ENCODE measurements around the gene SORCS2.

Gene SORCS2

DNA sequence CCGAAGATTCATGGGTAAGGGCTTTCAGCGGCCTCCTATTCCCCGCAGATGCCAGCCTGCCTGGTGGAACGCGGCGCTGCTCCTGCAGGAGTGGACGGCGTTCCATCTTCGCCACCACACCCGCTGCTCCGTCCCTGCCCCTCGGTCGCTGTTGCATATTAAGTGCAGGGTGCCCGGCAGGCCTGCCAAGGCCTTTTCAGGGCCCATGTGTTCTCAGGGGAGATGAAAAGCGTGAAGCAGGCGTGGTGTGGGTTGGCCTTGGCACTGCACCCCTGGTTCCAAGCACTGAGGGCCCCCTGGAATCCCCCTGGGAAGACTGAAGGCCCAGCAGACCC, 52.0 kb downstream of the SORCS2 start:
- no peak for DNase-seq (ENCODE audit: low spot score)

DNA sequence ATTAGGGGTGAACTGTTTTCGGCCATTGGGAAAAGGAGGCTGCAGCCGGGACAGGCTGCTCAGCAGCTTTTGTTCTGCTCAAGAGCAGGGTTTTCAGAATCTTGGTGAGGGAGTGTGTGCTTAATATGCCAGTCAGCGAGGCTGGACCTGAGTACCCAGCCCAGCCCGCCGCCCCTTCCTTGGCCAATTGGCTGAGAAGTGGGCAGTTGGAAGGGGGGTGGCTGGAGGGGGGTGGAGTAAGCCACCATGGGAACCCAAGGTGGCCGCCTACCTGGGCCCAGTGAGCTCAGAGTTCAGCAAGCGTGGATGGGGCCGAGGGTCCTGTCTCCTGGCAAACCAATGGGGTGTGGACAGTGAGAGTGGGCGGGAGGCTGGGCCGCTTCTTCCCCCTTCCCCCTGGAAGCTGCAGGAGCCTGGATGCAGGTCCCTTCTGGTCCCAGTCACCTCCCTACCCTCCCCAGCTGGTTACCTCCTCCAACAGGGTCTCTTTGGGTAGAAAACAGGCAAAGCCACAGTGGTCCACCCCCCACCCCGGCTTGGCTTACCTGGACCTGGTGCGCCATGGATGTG, 52.5 kb downstream of the SORCS2 start:
- DNase-seq (ENCODE audit: low spot score): no peak

DNA sequence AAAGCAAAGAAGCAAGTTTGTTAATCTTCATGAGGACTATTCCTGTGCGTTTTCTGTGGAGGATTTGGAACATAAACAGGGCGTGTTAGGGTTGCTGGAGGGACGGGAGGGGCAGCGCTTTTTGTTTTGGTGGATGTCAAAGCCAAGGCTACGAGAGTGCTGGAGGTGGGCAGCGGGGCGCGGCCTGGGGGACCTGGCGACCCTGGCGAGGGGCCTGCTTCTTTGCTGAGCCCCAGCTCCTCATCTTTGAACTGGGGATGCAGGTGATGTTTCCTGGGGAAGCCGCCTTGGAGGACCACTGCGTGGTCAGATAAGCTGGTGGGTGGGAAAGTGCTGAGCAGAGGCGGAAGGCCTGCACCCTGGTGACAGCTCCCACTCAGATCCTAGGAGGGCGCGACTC, 55.2 kb downstream of the SORCS2 start:
- no peak for DNase-seq (ENCODE audit: low spot score)

DNA sequence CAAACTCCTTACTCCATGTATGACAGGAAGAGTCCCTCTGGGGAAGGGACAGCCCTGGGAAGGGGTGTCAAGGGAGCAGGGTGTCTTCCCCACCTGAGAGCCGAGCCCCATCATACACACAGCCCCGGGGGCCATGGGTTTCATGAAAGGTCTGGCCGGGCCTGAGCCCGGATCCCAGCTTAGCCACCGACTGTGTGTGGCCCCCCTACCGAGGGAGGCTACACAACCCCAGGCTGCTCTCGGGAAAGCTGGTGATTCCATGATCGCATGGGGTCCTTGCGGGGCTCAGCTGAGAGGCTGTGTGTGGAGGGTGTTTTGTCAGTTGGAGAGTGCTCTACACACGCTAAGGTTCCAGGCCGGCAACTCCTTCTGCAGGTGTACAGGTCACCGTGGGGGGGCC, 55.6 kb downstream of the SORCS2 start:
- DNase-seq (ENCODE audit: low spot score): no peak

DNA sequence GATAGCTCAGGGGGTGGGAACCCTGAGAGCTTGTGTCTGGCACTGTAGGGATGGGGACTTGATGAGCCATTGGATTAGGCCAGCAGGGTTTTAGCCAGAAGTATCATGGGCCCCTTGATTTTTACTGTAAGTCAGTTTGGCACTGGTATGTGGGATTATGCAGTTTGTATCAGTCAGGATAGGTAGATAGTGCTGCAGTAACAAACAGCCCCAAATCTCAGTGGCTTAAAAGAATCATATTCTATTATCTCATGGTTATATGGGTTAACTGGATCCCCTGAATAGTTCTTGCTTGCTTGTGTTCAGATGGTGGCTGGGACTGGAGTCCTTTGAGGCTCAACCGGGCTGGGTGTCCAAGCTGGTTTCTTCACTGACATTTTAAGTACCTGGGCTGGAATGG, 56.5 kb downstream of the SORCS2 start:
- DNase-seq (ENCODE audit: low spot score): no peak

DNA sequence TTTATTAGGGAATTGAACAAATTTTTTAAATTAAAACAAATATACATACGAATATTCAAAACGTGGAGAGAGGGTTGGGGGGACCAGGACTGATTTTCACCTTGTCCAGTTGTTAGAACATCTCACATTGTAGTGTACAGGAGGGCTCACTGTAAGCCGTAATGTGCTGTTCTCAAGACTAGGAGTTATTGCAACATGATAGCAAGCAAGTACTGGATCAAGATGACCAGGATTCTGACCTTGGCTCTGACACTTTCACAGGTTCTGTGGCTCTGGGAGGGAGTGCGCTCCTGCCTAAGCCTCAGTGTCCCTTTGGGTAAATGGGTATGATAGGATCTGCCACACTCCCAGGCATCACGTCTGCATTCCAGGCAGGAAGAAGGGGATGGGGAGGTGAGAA, 59.0 kb downstream of the SORCS2 start:
- DNase-seq (ENCODE audit: low spot score): no peak

DNA sequence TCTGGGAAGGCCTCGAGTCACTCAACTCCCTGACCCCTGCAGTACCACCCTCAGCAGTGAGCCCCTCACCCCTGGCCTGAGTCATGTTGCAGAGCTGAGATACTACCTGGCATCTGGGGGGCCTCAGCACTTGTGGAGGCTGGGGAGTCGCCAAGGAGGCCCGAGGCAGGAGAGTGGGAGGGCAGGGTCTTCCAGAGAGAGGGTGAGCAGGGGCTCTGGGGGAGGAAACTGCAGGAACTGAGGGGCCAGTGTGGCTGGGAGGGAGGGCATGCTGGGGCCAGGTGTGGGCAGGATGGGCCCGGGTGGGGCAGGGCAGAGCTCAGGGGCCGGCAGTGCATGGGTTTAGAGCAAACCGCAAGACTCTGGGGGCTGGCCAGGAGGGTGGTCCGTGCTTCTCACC, 59.7 kb downstream of the SORCS2 start:
- no peak for DNase-seq (ENCODE audit: low spot score)

DNA sequence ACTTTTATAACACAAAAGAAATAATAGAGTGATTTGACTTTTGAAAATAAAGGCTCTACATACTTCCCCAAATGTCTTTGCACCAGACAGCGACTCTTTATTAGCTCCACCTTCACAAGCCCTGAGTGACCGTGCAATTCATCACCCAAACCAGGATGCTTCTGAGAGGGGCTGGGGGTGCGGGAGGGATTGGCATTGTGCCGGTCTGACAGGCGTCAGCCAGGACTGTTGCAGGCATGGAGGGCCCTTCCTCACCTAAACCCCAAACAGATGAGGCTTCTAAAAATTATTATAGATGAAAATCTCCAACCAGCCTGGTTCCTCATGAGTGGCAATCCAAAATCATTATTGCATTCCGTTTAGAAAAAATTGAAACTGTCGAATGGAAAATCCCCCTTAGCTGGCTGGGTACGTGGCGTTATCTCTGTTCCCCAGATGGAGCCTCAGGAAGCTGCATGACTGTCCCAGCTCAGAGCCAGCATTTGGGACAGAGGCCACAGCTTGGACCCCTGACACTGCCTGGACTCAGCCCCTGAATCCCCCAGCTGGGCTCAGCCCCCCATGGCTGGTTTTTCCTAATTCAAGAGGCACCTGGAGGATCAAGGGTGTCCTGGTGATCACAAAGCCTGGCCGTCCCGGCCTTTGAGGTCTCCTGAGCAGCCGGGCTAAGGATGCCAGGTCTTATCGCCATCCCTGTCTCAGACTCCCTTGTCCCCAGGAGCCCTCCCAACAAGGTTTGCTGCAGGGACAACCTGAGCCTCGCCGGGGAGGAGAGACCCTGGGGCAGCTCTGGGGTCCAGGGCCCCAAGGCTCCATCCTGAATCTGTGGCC, 60.4 kb downstream of the SORCS2 start:
- DNase-seq (ENCODE audit: low spot score): no peak

DNA sequence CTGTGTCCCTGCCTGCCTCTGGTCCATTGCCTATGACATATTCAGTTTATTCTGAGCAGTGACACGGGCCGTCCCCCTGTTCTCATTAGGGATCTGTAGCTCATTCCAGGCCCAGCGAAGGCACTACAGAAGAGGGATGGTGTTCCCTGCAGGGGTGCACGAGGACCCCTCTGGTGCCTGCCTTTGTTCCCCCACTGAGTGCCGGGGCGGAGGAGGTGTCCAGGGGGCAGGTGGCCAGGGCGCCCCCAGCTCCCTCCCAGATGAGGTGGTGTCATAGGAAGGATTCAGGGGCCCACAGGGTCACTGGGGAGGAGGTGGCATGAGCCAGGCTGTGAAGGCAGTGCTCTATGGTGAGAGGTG, 61.0 kb downstream of the SORCS2 start:
- no peak for DNase-seq (ENCODE audit: low spot score)

DNA sequence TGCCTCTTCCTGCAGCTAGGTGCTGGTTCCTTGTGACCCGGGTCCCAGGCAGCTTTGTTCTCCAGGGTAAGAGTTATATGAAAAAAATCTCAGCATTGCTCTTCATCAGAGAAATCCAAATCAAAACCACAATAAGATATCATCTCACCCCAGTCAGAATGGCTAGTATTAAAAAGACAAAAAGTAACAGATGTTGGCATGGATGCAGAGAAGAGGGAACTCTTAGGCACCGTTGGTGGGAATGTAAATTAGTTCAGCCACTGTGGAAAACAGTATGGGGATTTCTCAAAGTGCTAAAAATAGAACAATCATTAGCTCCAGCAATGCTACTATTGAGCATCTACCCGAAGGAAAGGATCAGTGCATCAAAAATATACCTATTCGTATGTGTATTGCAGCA, 61.5 kb downstream of the SORCS2 start:
- DNase-seq (ENCODE audit: low spot score): no peak

DNA sequence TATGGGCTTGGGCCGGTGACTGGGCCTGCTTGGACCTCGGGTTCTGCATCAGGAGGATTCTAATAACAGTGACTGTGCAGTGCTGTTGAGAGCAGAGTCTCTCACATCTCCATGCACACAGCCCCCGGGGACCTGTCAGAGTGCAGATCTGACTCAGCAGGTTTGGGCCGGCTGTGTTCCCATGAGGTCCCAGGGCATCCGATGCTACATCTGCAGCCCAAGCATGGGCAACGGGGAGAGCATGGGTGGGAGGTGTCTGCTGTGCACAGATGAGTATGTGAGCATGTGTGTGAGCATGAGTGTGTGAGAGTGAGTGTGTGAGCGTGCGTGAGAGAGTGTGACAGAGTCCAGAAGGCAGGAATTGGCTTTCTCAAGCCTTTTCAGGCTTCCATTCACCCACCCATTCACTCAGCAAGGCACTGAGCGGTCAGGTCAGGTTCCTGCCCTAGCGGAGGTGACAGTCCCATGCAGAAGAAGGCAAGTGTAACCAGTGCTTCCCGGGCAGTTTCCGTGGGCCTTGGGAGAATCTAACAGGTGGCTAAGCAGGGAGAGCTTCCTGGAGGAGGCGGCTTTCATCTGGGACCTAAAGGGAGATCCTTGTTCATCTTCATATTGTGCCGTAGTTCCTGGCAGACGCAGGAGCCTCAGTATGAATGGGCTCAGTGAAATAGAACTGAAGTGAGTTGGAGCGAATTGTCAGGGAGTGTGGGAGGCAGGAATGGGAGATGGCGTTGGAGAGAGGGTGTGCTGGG, 62.6 kb downstream of the SORCS2 start:
- DNase-seq (ENCODE audit: low spot score): no peak

DNA sequence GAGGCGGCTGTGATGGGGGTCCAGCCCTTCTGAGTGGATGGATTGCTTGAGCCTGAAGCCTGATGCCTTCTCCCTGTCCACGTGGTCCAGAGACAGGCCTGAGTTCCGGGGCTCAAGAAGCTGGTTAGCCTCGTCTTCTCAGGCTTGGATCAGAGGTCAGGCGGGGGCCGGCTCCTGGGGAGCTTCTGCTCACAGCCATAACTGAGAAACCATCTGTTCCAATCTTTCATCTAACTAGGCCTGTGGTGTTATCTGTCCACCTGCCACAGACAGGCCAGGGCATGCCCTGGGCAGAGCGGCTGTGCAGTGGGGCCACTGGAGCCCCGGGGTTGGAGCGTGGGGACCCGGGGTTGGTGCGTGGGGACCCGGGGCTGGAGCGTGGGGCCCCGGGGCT, 63.1 kb downstream of the SORCS2 start:
- DNase-seq (ENCODE audit: low spot score): no peak

DNA sequence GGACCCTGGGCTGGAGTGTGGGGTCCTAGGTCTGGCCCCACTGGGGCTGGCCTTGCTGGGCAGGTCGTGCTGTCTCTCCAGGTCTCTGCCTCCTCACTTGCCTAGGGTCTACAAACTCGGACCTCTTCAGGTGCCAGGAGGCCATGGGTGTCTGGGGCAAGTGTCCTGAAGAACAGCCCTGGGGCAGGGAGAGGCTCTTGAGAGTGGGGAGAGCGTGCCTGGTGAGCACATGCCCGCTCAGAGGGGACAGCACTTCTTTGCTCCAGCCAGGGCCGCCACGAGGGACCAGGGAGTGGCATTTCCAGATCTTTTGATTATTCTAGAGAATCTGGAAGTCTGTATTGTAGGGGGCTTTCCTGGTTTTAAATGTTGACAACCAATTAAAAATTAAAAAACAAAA, 63.7 kb downstream of the SORCS2 start:
- no peak for DNase-seq (ENCODE audit: low spot score)

DNA sequence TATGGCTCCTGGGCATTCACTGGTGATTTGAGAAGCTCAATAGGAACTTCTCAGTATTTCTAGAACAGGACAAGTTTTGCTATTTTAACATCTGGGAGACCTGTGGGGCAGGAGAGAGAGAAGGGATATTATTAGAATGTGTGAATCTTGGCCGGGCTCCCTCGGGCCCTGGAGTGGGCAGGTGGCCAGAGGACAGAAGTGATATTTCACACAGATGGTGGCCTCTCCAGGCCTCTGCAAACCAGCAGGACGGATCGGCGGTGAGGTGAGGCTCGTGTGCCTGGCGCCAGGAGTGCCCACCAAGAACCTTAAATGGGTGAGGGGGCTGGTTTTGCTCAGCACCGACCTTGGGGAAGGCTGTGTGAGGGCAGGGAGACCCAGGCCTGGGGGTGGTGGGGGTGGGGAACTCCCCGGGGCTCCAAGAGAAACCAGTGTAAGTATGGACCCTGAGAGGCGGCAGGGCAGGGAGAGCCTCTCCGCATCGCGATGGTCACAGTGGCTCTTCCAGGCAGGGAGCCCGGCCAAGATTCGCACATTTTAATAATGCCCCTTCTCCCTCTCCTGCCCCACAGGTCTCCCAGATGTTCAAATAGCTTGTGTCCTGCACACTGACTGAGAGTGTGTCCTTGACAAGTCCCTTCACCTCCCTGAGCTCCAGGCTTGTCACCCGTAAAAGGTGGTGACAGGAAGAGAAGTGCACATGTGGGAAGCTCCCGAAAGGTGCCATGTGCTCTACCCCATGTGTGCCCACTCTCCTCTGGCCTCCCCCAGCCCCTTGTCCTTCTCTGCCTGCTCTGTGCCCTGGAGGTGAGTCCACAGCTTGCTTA, 64.9 kb downstream of the SORCS2 start:
- DNase-seq (ENCODE audit: low spot score): no peak

DNA sequence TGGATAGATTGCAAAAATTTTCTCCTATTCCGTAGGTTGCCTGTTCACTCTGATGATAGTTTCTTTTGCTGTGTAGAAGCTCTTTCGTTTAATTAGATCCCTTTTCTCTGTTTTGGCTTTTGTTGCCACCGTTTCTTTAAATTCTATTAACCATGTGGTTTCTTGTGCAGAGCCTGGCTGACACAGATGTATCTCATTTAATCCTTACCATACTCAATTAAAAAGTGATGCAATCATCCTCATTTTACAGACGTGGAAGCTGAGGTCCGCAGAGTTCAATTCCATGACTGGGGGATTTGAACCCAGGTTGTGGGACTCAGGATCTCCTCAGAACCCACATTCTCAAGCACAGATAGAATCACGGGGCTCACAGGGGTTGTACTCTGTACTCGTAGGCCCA, 66.7 kb downstream of the SORCS2 start:
- no peak for DNase-seq (ENCODE audit: low spot score)

DNA sequence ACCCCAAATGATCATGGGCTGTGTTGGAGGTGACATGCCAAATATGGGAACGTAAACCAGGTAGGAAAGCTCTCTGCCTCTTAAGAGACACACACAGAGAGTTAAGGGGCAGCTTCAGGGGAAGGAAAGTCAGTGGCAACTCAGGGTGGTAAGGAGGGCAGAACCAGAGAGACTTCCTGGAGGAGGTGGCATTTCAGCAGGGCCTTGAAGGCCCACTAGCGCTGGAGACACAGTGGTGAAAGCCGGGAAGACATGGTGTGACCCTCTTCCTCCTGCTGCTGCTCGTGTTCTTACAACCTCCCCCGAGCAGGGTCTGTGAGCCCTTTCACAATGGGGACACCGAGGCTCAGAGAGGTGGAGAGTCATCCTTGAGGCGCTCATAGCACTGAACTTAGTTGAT, 68.2 kb downstream of the SORCS2 start:
- no peak for DNase-seq (ENCODE audit: low spot score)

DNA sequence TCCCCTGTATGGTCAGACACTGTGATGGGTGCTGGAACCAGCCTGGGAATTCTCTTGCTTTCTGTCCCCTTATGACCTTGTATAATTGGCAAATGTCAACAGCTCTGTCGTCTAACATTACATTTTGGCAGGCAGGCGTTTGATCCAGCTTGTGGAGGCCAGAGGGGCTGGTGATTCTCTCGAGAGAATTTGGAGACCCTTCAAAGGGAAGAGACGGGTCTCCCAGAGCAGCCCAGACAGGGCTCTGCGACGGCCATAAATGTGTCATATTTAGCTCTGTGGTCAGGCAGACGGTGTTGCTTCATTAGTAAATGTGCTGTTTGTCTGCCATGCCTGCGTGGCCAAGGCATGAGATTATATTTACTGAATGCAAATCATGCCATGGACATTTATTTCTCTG, 68.7 kb downstream of the SORCS2 start:
- no peak for DNase-seq (ENCODE audit: low spot score)

DNA sequence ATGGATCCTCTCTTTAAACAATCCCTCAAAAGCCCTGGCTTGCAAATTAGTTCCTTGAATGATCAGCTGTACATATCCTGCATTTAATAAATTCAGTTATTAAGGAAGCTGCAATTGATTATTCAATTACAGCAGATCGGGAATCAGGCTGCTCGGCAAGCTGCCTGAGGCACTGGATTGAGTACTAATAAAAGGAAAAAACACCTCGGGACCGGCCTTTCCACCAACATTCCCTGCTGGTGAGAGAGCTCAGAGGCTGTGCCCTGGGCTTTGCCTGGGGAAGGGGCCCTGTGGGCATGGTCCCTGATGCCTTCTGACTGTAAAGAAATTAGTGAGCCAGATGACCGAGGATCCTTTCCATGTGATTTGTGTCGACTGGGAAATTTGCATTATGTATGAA, 69.2 kb downstream of the SORCS2 start:
- DNase-seq (ENCODE audit: low spot score): no peak

DNA sequence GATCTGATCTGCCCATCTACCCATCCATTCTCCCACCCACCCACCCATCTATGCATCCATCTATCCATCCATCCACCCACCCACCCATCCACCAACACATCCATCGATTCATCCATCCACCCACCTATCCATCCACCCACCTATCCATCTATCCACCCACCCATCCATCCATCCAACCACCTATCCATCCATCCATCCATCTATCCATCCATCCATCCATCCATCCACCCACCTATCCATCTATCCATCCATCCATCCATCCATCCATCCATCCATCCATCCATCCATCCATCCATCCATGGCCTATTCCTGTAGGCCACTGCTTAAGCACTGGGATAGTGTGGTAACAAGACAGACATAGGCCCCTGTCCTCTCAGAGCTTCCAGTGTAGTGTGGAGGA, 69.8 kb downstream of the SORCS2 start:
- no peak for DNase-seq (ENCODE audit: low spot score)

DNA sequence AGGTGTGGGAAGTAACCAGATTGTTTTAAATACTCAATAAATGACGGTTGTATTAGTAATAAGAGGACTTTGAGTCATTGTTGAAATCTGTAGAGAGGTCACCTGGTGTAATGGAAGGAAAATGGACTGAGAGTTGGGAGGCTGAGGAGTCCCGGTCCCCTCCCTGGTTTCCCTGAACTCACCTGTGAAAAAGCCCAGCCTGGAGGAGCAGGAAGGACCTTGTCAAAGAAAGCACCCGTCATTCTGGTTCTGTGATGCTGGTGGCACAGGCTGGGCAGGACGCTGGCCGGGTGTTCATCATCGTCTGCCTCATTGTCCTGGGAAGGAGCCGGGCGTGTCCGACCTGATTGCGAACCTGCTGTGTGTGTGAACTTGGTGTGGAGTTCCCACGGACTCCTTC, 70.8 kb downstream of the SORCS2 start:
- DNase-seq (ENCODE audit: low spot score): no peak

DNA sequence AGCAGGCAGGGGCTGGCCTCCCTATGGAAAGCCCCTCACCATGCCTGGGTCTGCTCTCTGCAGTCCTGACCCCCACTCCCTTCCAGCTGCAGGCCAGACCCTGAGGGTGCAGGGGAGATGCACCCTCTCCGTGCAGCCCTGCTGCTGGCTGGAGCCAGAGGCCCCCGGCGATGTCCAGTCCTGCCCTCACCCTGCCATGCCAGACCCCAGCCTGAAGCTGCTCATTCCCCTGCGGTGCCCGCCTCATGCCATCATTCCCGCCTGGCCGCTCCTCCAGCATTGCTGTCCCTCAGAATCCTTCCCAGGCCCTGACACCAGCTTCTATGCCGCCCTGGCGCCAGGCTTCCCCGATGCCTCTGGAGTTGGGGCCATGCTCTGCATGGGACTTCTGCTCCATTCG, 72.4 kb downstream of the SORCS2 start:
- no peak for DNase-seq (ENCODE audit: low spot score)

DNA sequence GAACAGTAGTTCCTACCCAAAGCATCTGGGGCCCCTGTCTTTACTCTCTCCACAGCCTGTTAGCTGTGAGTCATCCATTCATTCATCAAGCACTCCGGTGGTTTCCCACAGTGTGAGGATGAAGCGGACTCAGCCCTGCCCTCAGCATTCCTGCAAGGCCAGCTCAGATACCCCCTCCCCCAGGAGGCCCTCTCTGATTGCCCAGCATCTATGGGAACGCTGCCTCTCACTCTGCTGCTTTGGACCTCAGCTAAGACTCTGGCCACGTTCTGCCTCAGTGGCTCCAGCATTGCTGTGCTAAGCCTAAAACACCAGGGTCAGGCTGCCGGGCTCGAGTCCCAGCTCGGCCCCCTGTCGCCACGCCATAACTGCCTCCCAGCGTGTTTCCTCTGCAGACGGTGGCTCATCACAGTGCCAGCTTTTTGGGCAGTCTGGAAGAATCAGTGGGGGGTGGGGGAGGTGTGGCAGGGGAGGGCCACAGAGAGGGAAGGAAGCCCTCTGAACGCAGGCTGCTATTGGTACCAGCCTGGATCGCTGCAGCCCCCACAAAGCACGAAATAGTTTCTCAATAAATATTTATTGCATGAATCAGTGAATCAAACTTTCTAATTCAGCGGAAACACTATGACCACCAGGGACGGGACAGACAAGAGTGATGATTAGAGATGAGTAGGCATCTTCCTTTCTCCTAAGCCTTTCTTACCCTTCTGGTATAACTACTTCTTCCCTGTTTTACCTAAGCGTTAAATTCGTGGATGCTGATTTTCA, 74.4 kb downstream of the SORCS2 start:
- DNase-seq (ENCODE audit: low spot score): no peak

Measured in hematopoietic multipotent progenitor cell treated with erythropoietin and hydrocortisone succinate and interleukin-3 and kit ligand, for 15 days (in vitro differentiated cells).